CD4-positive, alpha-beta T cell treated with Interleukin-4 for 4 hours (primary cell): ENCODE data around the gene RTL10.
"Not testable (repeated sequence)": the region's sequence is repeated elsewhere in the genome, so short reads cannot be mapped to it uniquely, and the experiment has no call there.

Source experiments
- DNase-seq: peaks from one replicate; pipeline ENCODE4 v3.0.0-alpha.2; 2020

RTL10 gene

DNA sequence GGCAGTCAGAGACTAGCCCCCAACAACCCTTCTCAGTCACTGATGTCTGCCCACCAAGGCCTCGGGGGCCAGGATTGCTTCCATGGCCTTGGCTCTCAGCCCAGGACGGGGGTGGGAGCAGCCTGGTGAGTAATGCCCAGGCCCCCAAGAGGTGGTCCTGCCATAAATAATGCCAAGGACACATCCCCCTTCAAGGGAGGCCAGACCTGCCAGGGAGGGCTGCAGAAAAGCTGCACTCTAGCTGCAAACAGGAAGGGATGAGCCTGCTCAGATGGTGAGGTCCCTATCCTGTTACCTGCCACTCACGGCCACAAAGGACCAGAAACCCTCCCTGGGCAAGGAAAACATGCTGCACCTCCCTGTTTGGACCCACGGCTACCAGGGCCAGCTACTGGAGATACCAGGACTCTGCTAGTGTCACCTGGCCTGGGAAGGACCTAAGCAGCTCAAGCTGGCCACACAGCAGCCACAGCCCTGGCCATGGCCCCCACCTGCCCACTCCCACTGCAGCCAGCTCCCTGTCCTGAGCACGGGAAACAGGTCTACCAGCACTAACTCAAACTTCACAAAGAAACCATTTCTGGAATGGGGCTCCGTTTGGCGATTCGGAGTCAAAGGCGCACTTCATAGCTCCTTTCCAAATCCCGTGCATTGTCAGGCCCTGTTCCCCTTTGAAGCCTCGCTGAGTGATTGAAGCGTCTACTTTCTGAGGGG is 12.1 kb downstream of the RTL10 start:
- DNase-seq, result no peak

DNA sequence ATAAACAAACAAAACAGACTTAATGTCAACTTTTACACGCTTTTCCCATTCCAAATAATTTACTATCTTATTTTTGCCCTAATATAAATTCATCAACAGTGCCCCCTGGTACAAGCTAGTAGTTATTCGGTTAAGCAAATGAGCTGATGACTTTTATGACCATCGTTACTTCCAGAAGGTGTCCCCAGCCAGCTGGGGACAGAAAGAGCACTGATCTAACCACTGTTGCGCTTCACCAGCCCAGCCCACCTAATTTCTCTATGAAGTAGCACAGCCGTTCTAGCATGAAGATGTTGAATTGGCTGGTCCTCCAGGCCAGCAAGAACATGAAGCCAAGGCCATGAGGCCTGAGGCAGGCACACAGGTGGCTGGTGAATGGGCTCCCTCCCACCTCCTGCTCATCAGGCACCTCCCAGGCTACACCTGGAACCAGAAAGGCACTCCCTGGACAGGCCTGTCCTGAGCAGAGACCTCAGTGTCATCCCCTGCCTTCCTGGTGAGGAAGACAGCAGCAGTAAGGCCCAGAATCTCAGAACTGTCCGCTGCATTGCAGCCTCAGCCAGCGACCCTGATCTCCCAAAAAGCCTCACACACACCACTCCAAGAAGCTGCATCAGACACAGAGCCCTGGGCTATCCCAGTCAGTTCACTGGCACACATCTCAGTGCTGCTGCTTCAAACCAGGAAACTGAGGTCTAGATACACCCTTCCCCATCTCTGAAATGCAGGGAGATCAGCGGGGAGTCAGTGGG is 12.9 kb downstream of the RTL10 start:
- no peak for DNase-seq

DNA sequence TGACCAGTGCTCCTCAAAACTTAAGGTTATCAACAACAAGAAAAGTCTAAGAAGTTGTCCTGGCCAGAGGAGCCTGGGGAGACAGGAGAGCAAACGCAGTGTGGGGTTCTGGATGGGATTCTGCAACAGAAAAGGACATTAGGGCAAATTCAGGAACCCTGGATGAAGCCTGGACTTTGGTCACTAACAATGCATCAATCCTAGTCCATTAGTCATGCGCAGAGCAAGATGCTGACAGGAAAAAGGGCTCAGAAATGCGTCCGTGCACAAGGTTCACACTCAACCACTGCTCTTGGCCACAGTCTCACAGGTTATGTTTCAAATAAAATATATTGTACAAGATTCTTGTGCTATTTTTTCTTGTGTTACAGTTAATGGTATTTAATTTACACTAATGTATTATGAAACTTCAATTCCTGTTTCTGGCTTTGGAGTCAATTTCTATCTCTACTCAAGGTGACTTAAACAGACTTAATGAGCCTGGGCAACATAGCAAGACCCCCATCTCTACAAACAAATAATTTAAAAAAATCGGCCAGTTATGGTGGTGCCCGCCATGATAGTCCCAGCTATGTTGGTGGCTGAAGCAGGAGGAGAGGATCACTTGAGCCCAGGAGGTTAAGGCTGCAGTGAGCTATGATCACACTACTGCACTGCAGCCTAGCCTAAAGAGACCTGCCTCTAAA is 13.6 kb downstream of the RTL10 start:
- no peak for DNase-seq

DNA sequence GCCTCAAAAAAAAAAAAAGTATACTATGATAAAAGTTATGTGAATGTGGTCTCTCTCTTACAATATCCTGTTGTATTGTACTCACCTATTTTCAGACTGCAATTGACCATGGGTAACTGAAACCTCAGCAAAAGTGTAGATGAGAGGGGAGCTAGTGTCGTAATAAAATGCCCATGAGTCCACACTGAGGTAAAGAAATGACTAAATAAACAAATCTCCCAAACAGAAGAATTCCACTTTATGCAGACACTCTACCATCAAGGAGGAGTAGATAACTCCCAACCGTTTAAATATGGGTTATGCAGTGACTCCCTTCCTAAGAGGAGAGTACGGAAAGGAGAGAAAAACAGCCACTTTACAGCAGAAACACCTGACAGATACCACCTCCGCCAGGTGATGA is 14.6 kb downstream of the RTL10 start:
- no peak for DNase-seq

DNA sequence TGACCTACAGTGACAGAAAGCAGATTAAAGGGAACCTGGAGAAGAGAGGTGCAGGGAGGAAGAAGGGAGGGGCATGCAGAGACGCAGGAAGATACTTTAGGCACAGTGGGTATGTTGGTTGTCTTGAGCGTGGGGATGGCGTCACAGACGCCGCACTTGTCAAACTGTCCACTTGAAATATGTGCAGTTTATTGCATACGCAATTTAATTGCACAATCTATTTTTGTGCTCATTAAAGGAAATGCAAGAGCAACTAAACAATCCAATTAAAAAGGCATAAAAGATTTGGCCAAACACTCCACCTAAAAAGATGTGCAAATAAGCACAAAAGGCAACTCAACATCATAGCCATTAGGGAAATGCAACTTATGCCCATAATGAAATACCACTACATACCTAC is 16.8 kb downstream of the RTL10 start:
- DNase-seq, result no peak

DNA sequence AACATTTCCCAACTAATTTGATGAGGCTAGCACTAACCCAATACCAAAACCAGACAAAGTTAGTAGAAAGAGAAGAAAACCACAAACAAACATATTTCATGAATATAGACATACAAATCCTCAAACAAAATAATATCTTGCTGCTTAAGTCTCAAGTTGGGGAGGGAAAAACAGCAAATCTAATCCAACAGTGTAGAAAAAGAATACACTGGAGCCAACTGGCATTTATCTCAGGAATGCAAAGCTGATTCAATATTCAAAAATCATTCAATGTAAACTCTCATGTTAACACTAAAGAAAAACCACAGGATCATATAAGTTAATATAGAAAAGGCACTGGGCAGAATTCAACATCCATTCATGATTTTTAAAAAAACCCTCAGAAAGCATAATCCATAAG is 18.2 kb downstream of the RTL10 start:
- DNase-seq, result no peak

DNA sequence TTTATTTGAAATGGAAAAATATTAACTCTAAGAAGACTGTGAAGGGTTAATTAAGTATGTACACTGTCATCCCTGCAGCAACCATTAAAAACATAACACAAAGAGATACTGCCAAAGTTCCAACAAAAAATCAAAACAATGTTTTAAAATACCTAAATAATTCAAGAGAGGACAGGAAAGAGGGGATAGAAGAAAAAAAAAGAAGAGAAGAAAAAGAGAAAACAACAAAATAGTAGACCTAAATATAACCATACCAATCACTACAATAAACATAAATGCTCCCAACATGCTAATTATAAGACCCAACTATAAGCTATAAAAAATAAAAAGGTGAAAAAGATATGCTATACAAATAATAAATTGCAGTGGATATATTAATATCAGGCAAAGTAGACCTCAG is 20.1 kb downstream of the RTL10 start:
- no peak for DNase-seq

DNA sequence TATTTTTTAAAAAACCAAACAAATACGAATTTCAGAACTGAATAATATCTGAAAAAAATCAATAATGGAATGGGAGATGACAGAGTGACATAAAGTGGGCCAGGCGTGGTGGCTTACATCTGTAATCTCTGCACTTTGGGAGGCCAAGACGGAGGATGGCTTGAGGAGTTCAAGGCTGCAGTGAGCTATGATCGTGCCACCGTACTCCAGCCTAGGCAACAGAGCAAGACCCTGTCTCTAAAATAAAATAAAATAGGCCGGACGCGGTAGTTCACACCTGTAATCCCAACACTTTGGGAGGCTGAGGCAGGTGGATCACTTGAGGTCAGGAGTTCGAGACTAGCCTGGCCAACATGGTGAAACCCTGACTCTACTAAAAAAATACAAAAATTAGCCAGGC is 21.3 kb downstream of the RTL10 start:
- not testable (repeated sequence) for DNase-seq

DNA sequence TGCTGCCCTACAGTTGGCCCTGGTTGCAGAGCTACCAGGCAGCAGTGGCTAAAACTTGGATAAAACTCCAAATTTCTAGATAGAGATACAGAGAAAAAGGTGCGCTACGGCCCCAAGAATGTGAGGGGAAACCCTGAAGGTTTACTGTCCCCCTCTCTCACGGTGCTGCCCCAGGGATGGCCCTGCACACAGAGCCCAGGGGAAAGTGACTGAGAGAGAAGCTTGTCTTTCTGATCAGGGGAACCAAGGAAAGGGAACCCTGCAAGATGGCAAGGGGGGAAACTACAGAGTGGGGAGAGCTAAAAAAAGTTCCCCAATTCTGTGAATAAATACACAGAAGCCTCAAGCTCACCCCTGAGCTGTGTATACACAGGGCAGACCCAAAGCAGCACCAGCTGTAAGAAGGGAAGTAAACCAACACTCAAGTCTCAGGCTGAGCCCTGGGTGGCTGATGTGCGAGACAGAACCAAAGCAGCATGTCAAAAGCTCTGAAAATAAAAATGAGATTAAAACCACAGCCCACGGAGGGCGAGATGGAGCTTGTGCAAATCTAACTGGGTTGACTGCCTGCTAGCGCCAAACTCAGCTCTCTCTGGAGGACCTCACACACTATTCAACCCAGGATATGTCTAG is 22.1 kb downstream of the RTL10 start:
- DNase-seq, result no peak

DNA sequence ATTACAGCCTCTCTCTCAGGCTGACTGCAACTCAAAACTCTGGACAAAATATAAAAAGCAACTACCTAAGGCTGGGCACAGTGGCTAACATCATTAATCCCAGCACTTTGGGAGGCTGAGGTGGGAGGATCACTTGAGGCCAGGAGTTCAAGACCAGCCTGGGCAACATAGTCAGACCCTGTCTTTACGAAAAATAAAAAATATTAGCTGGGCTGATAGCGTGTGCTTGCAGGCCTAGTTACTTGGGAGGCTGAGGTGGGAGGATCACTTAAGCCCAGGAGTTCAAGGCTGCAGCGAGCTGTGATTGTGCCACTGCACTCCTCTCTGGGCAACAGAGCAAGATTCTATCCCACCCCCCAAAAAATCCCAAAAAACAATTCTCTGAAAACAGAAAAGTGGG is 22.7 kb downstream of the RTL10 start:
- not testable (repeated sequence) for DNase-seq

DNA sequence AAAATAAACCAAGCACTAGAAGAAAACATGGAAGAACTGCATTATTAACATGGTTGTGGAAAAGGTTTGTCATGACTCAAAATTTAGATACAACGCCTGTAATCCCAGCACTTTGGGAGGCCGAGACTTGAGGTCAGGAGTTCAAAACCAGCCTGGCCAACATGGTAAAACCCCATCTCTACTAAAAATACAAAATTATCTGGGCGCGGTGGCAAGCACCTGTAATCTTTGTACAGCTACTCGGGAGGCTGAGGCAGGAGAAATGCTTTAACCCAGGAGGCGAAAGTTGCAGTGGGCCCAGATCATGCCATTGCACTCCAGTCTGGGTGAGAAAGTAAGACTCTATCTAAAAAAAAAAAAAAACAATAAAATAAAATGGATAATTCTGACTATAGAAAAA is 23.7 kb downstream of the RTL10 start:
- DNase-seq, result no peak

DNA sequence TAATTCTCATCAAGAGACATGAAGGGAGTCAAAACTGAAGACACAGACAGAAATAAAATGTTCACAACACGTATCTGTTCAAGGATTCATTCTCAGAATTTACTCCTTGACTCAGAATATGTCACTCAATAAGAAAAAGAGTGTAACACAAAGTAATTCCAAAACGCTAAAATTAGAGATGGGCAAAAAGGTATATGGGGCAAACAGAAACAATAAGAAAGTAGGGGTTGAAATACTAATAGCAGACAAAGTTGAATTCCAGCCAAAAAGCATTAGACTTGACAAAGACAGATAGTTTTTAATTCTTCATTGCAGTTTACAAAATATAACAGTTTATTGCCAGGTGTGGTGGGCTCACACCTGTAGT is 26.7 kb downstream of the RTL10 start:
- DNase-seq, result no peak

DNA sequence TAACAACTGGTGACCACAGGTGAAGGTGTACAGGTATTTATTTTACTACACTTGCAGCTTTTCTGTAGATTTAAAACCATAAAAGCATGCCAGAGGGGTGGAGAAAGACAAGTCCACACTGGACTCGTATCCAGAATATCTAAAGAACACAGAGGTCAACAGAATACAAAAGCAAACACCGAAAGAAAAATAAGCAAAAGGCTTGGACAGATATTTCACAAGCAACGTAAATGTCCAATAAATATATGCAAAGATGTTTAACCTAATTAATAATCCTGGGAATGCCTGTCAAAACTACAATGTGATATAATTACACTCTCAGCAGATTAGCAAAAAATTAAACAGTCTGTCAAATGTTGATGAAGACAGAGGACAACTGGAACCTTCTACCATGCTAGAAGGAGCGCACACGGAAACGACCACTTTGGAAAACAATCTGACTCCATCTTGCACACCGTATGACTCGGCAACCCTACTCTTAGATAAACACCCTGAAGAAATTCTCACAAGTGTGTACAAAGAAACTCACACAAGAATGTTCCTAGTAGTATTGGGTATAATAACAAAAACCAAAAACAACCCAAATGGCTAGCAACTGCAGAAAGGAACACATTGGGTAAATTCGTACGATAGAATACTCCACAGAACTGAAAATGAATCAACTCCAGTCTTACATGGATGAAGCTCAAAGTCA is 27.2 kb downstream of the RTL10 start:
- no peak for DNase-seq

DNA sequence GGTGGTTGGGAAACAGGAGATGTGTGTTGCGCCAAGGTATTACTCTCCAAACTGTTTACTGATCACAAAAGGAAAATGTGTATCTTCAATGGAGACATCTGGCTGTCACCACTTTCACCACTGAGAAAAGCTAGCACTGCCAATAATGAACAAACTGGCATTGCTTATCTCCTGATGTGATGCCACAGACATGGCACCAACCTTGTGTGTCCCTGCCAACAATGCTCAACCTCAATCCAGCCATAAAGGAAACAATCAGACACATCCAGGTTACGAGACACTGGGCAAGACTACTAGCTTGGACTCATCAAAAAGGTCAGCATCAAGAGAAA is 28.1 kb downstream of the RTL10 start:
- DNase-seq, result no peak

DNA sequence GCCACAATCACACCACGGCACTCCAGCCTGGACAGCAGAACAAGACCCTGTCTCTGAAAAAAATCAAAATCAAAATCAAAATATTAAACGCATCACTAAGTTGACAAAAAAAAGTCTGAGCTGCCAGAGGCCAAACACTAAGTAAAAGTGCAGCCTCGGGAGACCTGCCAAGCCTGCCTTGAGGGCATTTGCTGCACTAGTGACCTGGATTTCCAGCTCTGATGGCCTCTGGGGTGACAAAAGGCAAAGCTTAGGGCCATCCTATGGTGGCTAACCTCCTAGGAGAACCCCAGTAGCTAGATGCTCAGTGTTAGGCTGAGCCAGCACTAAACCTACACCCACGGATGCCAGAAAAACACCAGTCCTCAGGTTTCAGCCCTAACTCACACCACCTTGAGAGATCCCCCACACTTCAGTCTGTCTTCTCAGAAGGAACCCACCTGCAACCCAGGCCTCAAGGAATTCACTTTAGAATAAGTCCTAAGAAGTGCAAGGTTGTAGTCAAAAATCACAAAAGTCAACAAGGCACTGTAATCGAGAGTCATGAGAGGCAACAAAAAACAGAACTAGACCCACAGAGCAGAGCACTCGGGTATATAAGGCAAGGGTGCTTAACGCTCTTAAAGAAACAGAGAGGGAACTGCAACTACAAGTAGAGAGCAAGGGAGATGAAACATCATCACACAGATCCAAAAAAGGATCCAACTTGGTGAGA is 28.6 kb downstream of the RTL10 start:
- no peak for DNase-seq

DNA sequence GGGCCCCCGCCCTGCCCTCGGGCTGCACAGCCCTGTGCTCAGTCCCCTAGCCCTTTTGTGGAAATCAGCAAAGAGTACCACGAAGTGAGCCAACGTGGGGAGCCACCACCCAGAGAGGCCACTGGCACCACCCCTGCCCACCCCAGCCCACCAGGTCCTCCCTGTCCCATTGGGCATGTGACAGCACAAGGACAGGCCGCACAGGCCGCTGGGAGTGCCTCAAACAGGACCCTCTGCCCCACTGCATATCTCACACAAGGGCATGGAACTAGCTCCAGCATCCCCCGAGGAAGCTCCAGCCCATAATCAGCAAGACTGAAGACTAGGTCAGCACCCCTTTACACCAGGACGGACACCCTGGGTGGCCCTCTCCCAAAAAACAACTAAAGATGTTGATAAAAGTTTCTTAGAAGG is 29.7 kb downstream of the RTL10 start:
- DNase-seq, result no peak

DNA sequence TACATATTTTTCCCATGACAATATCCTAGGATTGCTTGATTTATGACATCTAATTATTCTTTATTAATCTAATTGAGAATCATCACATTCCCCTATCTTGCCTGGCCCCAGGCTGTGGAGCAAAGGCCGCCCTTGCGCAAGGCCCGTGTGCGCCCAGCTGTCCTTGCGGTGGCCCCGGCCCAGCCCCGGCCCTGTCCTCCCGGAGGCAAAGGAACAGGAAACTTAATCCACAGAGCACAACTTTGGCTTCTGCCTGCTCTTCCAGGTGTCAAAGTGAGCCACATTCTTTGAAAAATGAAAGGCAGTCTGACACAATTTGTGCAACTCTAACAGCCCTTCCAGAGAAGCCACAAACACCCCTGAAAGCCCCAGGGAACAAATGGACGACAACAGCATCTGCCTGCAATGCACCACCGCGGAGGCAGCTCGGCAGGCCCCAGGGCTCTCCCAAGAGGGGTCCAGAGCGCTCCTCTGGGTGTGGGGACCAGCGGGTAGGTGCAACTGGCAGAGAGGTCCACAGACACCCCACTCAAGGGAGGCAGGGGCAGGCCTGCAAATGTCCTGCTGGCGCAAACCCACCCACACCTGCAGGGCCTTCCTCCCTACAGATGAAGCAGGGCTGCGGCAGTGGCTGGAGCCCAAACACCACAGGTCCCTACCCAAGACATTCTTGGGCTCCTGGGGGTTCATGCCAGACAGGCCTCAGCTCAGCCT is 30.3 kb downstream of the RTL10 start:
- DNase-seq, result no peak

DNA sequence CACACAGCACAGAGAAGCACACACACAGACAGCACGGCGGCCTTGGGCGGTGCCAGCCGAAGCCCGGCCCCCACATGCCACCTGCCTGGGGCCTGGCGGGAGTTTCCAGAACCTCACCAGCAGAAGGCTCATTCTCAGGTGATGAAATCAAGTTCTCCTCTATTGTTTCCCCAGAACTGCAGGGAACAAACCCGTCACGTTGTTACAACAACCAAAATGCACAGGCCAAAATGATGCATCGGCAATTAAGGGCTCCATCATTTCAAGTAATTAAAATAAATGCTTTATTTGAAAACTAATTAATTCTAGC is 30.8 kb downstream of the RTL10 start:
- no peak for DNase-seq

DNA sequence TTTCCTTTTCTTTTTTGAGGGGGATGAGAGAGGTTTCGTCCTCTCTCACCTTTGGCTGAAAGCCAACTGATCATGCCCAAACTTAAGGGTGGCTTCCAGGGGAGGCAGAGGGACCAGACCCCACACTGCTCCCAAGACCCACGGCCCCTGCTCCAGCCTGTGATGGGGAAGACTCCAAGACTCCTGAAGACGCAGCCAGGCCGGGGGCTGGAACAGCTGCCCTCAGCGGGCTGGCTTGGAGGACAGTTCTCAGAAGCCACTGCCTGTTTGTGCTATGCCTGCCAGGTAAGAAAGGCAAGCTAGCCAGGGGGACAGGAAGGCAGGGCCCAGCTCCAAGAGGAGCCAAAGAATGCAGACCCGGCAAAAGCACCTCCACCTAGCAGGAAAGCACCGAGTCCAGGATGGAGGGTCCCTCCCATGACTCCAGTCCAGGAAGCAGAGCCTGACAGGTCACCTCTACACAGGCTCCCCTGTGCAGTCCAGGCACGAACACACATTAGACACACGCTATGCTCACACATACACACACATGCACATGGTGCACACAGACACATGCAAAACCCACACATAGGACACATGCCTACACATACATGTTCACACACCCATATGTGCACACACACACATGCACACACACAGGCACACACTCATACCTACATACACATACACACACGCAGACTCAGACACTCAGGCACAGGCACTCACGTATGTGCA is 31.3 kb downstream of the RTL10 start:
- no peak for DNase-seq

DNA sequence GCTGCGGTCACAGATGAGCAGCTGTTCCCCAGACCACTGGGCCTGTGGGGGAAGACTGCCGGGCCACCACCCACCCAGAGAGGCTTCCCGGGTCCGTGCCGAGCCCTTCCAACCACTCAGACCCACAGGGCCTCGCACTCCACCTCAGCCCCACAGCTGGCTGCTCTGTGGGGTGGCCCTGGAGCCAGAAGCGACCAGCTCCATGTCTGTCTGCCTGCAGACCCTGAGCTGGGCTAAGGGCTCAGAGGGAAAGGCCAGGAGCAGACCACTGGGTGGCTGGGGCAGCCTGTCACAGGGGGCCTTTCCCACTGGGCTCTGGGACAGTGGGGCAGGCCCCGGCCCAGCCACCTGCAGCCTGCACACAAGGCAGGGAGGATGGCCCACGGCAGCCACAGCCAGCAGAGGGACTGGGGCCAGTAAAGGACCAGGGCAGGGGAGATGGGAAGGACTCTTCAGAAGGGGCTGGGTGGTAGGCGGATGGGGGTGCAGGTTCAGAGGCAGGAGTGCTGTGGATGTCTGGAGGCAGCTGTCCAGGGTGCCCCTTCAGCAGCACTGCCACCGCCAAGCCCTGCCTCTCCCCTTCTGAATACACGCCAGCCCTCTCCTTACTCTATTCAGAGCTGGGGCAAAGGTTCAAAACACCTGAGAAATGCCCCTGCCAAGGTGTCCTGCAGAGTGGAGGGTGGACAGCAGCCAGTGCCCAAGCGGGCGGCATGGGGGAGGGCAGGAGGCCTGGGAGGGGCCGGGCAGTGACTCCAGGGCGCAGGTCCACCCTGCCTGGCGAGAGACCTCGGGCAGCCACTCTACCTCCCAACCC is 32.2 kb downstream of the RTL10 start:
- no peak for DNase-seq
